Measurements from ENCODE around the gene STAC2.

The STAC2 gene

GRCh38 chr17:39209317-39210092 is 16.2 kb downstream of the STAC2 start:
- DNase-seq = peak; percentile 74

DNA sequence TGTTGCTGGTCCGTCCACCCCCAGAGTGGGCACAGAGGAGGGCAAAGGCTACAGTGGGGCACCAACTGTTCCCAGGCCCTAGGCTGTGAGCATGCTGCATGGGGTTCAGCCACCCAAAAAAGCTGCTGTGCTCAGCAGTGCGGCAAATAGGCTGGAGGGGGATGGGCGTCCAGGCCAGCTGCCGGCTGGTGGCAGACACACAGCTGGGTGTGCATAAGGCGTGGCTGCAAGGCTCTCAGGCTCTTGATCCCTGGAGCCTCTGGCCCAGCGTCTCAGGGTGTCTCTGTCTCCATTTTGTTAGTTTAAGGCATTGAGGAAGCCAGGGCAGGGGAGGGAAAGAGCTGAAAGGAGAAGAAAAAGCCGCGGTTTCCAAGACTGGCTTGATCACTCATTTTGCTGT is 16.9 kb downstream of the STAC2 start:
- no peak for DNase-seq

GRCh38 chr17:39208136-39208535 is 17.6 kb downstream of the STAC2 start:
- no peak for DNase-seq

- no peak for DNase-seq
Observed at GRCh38 chr17:39205112-39205526, 20.6 kb downstream of the STAC2 start.

DNA sequence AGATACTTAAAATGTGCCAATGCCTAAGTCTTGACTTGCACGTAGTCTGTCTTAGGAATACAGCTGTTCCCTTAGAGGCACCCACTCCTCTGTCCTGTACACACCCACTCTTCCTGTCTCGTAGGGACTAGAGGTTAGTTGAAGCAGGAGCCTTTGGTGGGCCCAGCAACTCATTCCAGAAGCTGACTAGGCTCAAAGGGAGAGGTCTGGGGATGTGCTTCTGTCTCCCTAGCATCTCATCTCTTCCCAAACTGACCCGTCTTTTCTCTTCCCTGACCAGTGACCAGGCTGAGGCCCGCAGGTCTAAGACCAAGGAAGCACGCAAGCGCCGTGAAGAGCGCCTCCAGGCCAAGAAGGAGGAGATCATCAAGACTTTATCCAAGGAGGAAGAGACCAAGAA is 21.5 kb downstream of the STAC2 start:
- no peak for DNase-seq

DNA sequence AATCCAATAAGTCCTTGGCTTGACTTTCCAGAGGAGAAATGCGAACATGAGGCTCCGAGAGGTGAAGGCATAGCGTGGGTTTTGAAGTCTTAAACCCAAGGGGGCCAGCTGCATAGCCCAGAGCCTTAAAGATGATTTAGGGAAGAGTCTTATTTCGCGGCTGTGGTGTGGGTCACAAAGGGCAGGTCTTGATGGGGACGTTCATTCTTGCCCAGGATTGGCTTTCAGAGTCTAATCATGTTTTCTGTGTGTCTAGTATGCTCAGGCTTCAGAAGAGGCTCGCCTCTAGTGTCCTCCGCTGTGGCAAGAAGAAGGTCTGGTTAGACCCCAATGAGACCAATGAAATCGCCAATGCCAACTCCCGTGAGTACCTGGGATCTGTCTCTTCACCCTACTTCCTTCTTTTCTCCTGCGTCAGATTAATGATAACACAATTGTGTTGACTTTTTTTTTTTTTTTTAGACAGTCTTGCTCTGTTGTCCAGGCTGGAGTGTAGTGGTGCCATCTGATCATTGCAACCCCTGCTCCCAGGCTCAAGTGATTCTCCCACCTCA is 24.7 kb downstream of the STAC2 start:
- DNase-seq = no peak

- DNase-seq = no peak
Observed at GRCh38 chr17:39200070-39200879, 25.5 kb downstream of the STAC2 start, which contains the start of gene RPL19. TSS of gene RPL19 (plus strand) at chr17:39200283. CDS start at chr17:39200345, 62 bp downstream.

GRCh38 chr17:39199820-39200069 is 26.0 kb downstream of the STAC2 start:
- peak; percentile 94 for DNase-seq

- DNase-seq = no peak
Observed at GRCh38 chr17:39198186-39198566, 27.6 kb downstream of the STAC2 start.

GRCh38 chr17:39197380-39198185 is 28.2 kb downstream of the STAC2 start, which contains the start of gene CACNB1:
TSS of gene CACNB1 (minus strand) at chr17:39197669. CDS start at chr17:39197495, 174 bp downstream.
- peak; percentile 72 for DNase-seq

- peak; percentile 32 for DNase-seq
Observed at GRCh38 chr17:39196808-39197291, 28.9 kb downstream of the STAC2 start.

- no peak for DNase-seq
Observed at GRCh38 chr17:39196241-39196807, 29.4 kb downstream of the STAC2 start.

GRCh38 chr17:39195568-39196160 is 30.1 kb downstream of the STAC2 start:
- peak; percentile 50 for DNase-seq

GRCh38 chr17:39194985-39195524 is 30.7 kb downstream of the STAC2 start:
- DNase-seq = no peak

- DNase-seq = no peak
Observed at GRCh38 chr17:39194089-39194984, 31.4 kb downstream of the STAC2 start.

- no peak for DNase-seq
Observed at GRCh38 chr17:39193346-39193745, 32.4 kb downstream of the STAC2 start.

DNA sequence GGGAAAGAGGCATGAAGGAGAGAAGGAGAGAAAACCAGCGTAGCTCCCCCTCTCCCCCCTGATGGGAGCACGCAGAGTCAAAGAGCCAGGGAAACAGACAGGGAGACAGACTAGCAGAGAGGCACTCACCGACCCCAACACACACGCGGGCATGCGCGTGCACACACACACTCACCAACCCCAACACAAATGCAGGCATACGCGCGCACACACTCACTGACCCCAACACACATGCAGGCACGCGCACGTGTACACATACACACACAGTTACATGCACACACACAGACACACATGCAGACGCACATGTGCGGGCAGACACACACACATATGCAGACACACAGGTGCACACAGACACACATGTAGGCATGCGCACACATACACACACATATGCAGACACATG is 32.8 kb downstream of the STAC2 start:
- DNase-seq = no peak

- no peak for DNase-seq
Observed at GRCh38 chr17:39191750-39192510, 33.8 kb downstream of the STAC2 start.

DNA sequence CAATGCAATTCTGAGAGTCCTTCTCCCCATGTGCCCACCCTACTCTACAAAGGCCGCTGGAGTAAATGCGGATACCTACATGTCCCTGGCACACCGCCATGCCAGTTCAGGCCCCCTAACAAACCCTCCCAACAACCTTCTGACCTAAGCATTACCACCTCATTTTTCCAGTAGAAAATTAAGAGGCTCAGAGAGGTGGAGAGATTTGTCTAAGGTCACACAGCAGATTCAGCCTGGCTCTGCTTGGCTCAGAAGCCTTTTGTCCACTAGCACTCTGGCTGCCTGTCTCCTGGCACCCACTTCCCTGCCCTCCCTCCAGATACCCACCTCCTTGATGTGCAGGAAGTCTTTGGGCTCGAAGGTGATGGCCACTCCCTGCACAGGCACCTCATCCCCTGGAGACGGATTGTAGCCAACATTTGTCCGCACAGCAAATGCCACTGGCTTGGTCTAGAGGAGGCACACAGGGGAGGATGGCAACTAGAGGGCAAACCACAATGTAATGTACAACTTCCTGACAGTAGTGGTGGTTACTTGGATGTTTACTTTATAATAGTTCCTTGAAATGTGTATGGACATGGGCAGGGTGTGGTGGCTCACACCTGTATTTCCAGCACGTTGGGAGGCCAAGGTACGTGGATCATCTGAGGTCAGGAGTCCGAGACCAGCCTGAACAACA is 38.5 kb downstream of the STAC2 start:
- no peak for DNase-seq

Measured in CD4-positive, alpha-beta T cell treated with Interleukin-17A for 1 hour (primary cell).